ENCODE data around the gene CCNJL.

The CCNJL gene

GRCh38 chr5:160289721-160290120 is 22.6 kb downstream of the CCNJL start:
- DNase-seq, result no peak

GRCh38 chr5:160289356-160289651 is 23.1 kb downstream of the CCNJL start:
- no peak for DNase-seq

- peak; percentile 63 to 90 for DNase-seq
These were observed 24.8 kb downstream of the CCNJL start for GRCh38 chr5:160287378-160288051.

- DNase-seq, result no peak
These were observed 25.4 kb downstream of the CCNJL start for GRCh38 chr5:160286947-160287346.

- DNase-seq, result no peak
These were observed 27.0 kb downstream of the CCNJL start for GRCh38 chr5:160285316-160285715.

- DNase-seq, result no peak
These were observed 28.0 kb downstream of the CCNJL start for GRCh38 chr5:160284291-160284873.

GRCh38 chr5:160281275-160281674 is 31.1 kb downstream of the CCNJL start:
- DNase-seq, result no peak

- no peak for DNase-seq
These were observed 31.8 kb downstream of the CCNJL start for GRCh38 chr5:160280384-160281095.

GRCh38 chr5:160278343-160278742 is 34.0 kb downstream of the CCNJL start:
- DNase-seq, result peak in 1 of 2 experiments; percentile 37

- DNase-seq, result no peak
These were observed 37.9 kb downstream of the CCNJL start for GRCh38 chr5:160274483-160274931.

- DNase-seq, result no peak
These were observed 39.5 kb downstream of the CCNJL start for GRCh38 chr5:160272889-160273288.

GRCh38 chr5:160272264-160272663 is 40.1 kb downstream of the CCNJL start:
- DNase-seq, result no peak

- no peak for DNase-seq
These were observed 40.5 kb downstream of the CCNJL start for GRCh38 chr5:160271836-160272235.

GRCh38 chr5:160271396-160271795 is 41.0 kb downstream of the CCNJL start:
- DNase-seq, result no peak

- DNase-seq, result no peak
These were observed 41.7 kb downstream of the CCNJL start for GRCh38 chr5:160270704-160271103.

GRCh38 chr5:160269017-160269416 is 43.3 kb downstream of the CCNJL start:
- no peak for DNase-seq

GRCh38 chr5:160268121-160268520 is 44.2 kb downstream of the CCNJL start:
- no peak for DNase-seq

- DNase-seq, result no peak
These were observed 45.5 kb downstream of the CCNJL start for GRCh38 chr5:160266752-160267345.

GRCh38 chr5:160266044-160266443 is 46.3 kb downstream of the CCNJL start:
- no peak for DNase-seq

GRCh38 chr5:160263326-160263855 is 49.0 kb downstream of the CCNJL start:
- no peak for DNase-seq

- DNase-seq, result no peak
These were observed 50.0 kb downstream of the CCNJL start for GRCh38 chr5:160262151-160263074.

Data from cerebellar nuclear complex (tissue), 1 donor.